SK-MEL-5 (cell line): ENCODE measurements around the gene NR1I3. TPM values are rescaled to one million over a fixed set of nuclear protein-coding genes. Genes with fewer than 3 reads are reported as not detected.
A peak's percentile ranks its signal among the peaks of the same experiment; 100 is the strongest.
"Not testable (repeated sequence)": the region's sequence is repeated elsewhere in the genome, so short reads cannot be mapped to it uniquely, and the experiment has no call there.

Source experiments
- DNase-seq: peaks from one replicate; pipeline ENCODE4 v3.0.0-alpha.2; 2016; ENCODE audit warnings: low read depth, low spot score
- in situ Hi-C: cut with HindIII; loops from 2 replicates; pipeline ENCODE4 v1.10.0; 2016; ENCODE audit warnings: low sequenced_read_pairs, high pct_unique_total_duplicates, low pct_unique_long_range_greater_than_20kb
- total RNA-seq: library from RNA; depleted of rRNA; stranded (reverse); fragments of >200 nt; shearing (Covaris generic); gene quantifications from 2 replicates; pipeline ENCODE4 v1.2.3, GENCODE V29; 2014

The NR1I3 gene
- total RNA-seq, 1 experiment from 2014 or later, result not detected

- not testable (repeated sequence) for DNase-seq
- in situ Hi-C loops, result loop anchor here (25.0 kb wide), 1 partner anchor 163 kb away; no protein-coding TSS in a partner anchor
Observed at GRCh38 chr1:161224695-161225087, 13.3 kb downstream of the NR1I3 start.

DNA sequence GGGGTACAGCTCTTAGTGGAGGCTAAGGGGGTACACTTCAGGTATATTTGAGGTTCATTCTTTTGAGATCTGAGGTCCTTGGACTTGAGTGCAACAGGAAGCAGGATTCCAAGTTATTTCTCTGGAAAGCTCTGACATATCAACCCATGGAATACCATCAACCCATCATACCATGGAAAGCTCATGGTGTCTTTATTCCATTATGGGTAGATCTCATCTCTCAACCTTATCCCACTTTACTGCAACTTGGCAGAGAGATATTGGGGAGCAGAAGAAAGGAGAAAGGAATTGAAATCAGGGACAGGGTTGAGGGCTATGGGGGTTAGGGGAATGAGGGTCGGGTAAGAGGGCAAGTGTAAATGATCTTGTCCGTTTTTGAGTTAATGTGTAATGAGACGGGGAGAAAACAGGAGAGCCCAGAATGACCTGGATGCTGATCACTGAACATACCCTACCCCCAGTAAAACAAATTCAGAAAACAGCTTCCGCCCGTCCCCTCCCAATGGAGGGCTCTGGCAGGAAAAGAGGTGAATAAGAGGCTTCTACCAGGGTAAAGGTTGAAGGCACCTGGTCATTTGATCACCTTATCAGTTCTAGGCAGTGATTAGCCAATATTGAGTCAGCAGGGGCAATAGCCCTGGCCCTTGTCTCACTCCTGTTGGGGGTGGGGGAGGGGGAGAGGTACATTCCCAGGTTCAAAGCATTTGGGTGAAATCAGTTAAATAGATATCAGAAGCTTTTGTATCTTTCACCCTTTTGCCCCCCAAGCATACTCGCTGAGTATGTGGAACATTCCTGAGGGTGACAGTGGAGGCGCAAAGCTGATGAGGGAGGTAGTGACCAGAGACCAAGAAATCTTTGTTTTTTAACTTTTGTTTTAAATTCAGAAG, 14.0 kb downstream of the NR1I3 start:
- in situ Hi-C loops, result loop anchor here (25.0 kb wide), 1 partner anchor 163 kb away; no protein-coding TSS in a partner anchor
- no peak for DNase-seq

DNA sequence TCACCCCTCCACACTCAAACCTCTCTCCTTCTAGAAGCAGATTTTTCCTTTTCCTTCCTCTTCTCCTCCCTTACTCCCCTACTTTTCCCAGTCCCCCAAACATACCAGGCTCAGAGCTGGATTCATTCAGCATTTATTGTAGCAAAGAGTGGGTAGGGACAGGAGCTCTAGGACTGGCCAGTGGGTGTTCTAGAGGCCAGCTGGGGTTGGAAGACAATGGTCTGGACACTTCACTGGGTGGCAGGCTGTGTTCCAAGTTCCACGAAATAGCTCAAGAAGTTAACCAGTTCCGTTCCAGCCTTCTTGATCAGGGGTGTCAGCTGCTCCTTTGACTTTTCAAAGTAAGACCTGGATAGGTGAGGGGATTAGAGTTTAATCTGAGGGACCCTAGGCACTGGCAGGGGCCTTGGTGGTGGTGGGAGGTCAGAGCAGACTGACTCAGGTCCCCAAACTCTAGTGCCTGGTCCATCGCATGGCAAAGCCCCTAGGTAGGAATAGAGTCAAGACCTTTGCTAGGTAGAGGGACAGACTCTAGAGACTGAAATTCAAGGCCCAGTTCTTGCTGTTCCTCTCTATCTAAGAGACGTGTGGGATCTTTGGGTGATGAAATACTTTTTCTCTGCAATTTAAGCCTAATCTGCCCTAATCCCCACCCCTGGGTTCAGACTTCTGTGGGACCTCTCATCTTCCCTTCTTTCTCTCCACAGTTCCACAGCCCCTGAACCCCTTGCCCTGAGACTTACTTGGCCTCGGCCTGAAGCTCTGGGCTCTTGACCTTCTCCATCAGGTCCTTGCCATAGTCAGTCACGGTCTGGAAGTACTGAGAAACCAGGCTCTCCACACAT, 15.6 kb downstream of the NR1I3 start:
- no peak for DNase-seq
- in situ Hi-C loops, result loop anchor here (25.0 kb wide), 1 partner anchor 165 kb away; no protein-coding TSS in a partner anchor

- in situ Hi-C loops, result loop anchor here (25.0 kb wide), 1 partner anchor 167 kb away; no protein-coding TSS in a partner anchor
- no peak for DNase-seq
Observed at GRCh38 chr1:161220002-161220401, 18.0 kb downstream of the NR1I3 start.

- DNase-seq, result no peak
- in situ Hi-C loops, result loop anchor here (25.0 kb wide), 1 partner anchor 168 kb away; no protein-coding TSS in a partner anchor
Observed at GRCh38 chr1:161219078-161219892, 18.7 kb downstream of the NR1I3 start.

- in situ Hi-C loops, result loop anchor here (25.0 kb wide), 1 partner anchor 169 kb away; no protein-coding TSS in a partner anchor
- DNase-seq, result no peak
Observed at GRCh38 chr1:161218301-161219077, 19.5 kb downstream of the NR1I3 start.

GRCh38 chr1:161217831-161218230, 20.2 kb downstream of the NR1I3 start:
- no peak for DNase-seq

GRCh38 chr1:161216945-161217712, 20.9 kb downstream of the NR1I3 start:
- in situ Hi-C loops, result loop anchor here (25.0 kb wide), 1 partner anchor 170 kb away; no protein-coding TSS in a partner anchor
- peak; percentile 63 for DNase-seq

More at GRCh38 chr1:161217831-161218230, 20.2 kb downstream of the NR1I3 start:
- in situ Hi-C loops, result loop anchor here (25.0 kb wide), 1 partner anchor 169 kb away; no protein-coding TSS in a partner anchor

- no peak for DNase-seq
- in situ Hi-C loops, result loop anchor here (25.0 kb wide), 1 partner anchor 172 kb away; no protein-coding TSS in a partner anchor
Observed at GRCh38 chr1:161215076-161215475, 22.9 kb downstream of the NR1I3 start, which contains the start of gene FCER1G. FCER1G (plus strand) TSS chr1:161215295; CDS start chr1:161215322, 27 bp downstream.

- DNase-seq, result no peak
- in situ Hi-C loops, result loop anchor here (25.0 kb wide), 1 partner anchor 173 kb away; no protein-coding TSS in a partner anchor
Observed at GRCh38 chr1:161214369-161214768, 23.6 kb downstream of the NR1I3 start.

DNA sequence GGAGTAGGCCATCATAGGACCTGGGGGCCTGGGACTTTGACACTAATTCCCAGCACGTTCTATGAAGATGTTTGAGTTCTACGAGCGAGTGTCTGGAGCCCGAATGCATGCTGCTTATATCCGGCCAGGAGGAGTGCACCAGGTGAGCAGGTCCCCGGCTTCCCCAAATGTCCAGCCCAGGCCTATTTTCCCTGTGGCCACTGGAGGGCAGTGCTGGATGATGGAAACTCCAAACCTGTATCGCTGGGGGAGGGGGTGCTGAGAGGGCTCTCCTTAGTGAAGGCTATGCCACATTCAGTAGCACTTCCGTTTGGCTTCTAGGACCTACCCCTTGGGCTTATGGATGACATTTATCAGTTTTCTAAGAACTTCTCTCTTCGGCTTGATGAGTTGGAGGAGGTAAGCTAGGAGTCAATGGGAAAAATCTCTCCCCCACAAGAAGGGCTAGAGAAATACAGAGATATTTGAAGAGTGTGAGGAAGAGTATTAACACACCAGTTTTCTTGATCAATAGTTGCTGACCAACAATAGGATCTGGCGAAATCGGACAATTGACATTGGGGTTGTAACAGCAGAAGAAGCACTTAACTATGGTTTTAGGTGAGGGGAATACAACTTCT, 28.1 kb downstream of the NR1I3 start:
- in situ Hi-C loops, result loop anchor here (25.0 kb wide), 1 partner anchor 177 kb away; no protein-coding TSS in a partner anchor
- peak; percentile 86 for DNase-seq

DNA sequence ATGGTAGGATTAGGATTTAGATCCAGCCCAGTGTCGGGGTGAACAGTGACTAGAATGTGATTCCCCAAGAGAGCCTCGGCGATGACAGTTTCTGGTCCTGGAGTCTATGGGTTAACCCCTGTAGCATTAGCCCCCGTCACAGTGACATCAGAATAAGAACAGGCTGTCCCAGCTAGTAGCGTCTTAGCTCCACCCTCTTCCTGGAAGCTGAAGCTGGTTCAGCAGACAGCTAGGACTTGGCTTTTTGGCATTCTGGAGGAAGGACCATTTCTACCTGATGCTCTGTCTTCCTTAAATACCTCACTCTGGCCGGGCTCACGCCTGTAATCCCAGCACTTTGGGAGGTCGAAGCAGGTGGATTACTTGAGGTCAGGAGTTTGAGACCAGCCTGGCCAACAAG, 30.8 kb downstream of the NR1I3 start:
- no peak for DNase-seq
- in situ Hi-C loops, result loop anchor here (25.0 kb wide), 1 partner anchor 180 kb away; no protein-coding TSS in a partner anchor

DNA sequence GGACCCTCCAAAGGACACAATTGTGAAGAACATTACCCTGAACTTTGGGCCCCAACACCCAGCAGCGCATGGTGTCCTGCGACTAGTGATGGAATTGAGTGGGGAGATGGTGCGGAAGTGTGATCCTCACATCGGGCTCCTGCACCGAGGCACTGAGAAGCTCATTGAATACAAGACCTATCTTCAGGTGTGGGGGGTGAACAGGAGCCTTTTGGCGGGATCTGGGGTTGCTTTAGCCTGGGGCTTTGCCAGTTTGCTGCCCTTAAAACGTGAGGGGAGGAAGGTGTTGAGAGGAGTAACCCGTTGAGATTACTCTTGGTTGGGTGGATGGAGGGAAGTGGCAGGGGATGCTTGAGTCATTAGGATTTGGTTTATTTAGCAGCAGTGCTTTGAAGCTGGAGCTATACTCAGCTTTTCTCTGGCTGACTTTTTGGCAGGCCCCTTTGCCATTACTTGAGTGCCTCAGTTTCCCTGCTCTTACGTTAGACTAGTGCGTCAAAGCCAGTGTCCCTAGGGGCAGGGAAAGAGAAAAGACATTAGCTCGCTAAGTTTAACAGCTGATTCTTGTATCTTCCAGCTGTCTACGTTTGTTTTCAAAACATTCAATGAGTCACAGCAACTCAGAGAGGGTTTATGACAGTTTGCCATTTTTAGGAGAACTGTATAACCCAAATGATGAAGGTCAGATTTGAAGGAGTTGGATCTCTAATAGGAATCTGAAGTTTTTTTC, 31.4 kb downstream of the NR1I3 start:
- in situ Hi-C loops, result loop anchor here (25.0 kb wide), 1 partner anchor 181 kb away; no protein-coding TSS in a partner anchor
- no peak for DNase-seq
